GM12892 (cell line): Measurements from ENCODE around the gene ESRRB.

ENCODE experiments used
- DNase-seq: peaks from one replicate; pipeline ENCODE4 v3.0.0; 2011; ENCODE audit not compliant: insufficient read length
- FAIRE-seq: peaks from 2 replicates; lab custom pipeline; 2011; peaks lifted over from hg19 to GRCh38; lab: Jason Lieb, UNC
- POLR2A ChIP-seq: IDR thresholded peaks from 2 replicates; pipeline ENCODE4 v1.6.1; 2011; ENCODE audit warnings: low read depth, low read length, control low read depth
- POLR2AphosphoS5 ChIP-seq: IDR thresholded peaks from 2 replicates; pipeline ENCODE4 v1.6.1; 2011; ENCODE audit warnings: low read depth, low read length, control low read depth
- TAF1 ChIP-seq: IDR thresholded peaks from 2 replicates; pipeline ENCODE4 v1.6.1; 2011; ENCODE audit warnings: low read depth, mild to moderate bottlenecking, control low read depth, low read length, borderline replicate concordance

Gene ESRRB

GRCh38 chr14:76473481-76474263 is 97.7 kb downstream of the ESRRB start:
- DNase-seq (no peak), FAIRE-seq (no peak)
- TF ChIP-seq POLR2AphosphoS5 (no peak), POLR2A (no peak), TAF1 (no peak)

- DNase-seq = no peak
- no peak for FAIRE-seq
- TF ChIP-seq TAF1 (no peak), POLR2AphosphoS5 (no peak), POLR2A (no peak)
Observed at GRCh38 chr14:76480426-76480825, 104.5 kb downstream of the ESRRB start.

GRCh38 chr14:76484355-76484754 is 108.4 kb downstream of the ESRRB start:
- no peak for TF ChIP-seq POLR2AphosphoS5
- TF ChIP-seq POLR2A = no peak
- TF ChIP-seq TAF1 = no peak
- FAIRE-seq (peak; percentile 51), DNase-seq (no peak)

GRCh38 chr14:76486251-76486743 is 110.4 kb downstream of the ESRRB start:
- no peak for FAIRE-seq
- TF ChIP-seq POLR2A (no peak), TAF1 (no peak), POLR2AphosphoS5 (no peak)
- no peak for DNase-seq

- TF ChIP-seq POLR2A (no peak), TAF1 (no peak)
- FAIRE-seq (peak; percentile 40), DNase-seq (no peak)
Observed at GRCh38 chr14:76488551-76488950, 112.6 kb downstream of the ESRRB start.

- TF ChIP-seq TAF1 = no peak
- TF ChIP-seq POLR2AphosphoS5 = no peak
- no peak for TF ChIP-seq POLR2A
- DNase-seq (no peak), FAIRE-seq (no peak)
Observed at GRCh38 chr14:76489667-76490066, 113.7 kb downstream of the ESRRB start.

- FAIRE-seq (no peak), DNase-seq (no peak)
- TF ChIP-seq POLR2AphosphoS5 (no peak), TAF1 (no peak), POLR2A (no peak)
Observed at GRCh38 chr14:76490111-76490510, 114.2 kb downstream of the ESRRB start.

GRCh38 chr14:76490735-76491134 is 114.8 kb downstream of the ESRRB start:
- TF ChIP-seq POLR2A (no peak), POLR2AphosphoS5 (no peak), TAF1 (no peak)
- DNase-seq = no peak
- FAIRE-seq = no peak

- DNase-seq (no peak), FAIRE-seq (no peak)
- TF ChIP-seq POLR2A = no peak
- TF ChIP-seq POLR2AphosphoS5 = no peak
- TF ChIP-seq TAF1 = no peak
Observed at GRCh38 chr14:76491172-76491930, 115.4 kb downstream of the ESRRB start.

- no peak for TF ChIP-seq TAF1
- no peak for TF ChIP-seq POLR2AphosphoS5
- TF ChIP-seq POLR2A = no peak
- FAIRE-seq (no peak), DNase-seq (no peak)
Observed at GRCh38 chr14:76495983-76496382, 120.0 kb downstream of the ESRRB start.

- FAIRE-seq (no peak), DNase-seq (no peak)
- TF ChIP-seq TAF1 (no peak), POLR2A (no peak), POLR2AphosphoS5 (no peak)
Observed at GRCh38 chr14:76496595-76496994, 120.7 kb downstream of the ESRRB start.
